ENCODE measurements around the gene MAN1A1. TPM values are rescaled to one million over a fixed set of nuclear protein-coding genes. Genes with fewer than 3 reads are reported as not detected.

Gene MAN1A1
- total RNA-seq, 1 donor from 2014 or later, result 78.0 TPM

- Histone ChIP-seq H3K9me3 (no peaks in the 10 kb centered on the region), H3K4me1 (no peaks in the 10 kb centered on the region), H3K36me3 (peaks cover 5% of the 10 kb centered on the region), H3K4me3 (no peak overlapping the region), H3K27me3 (ENCODE audit: low read depth) (no peaks in the 10 kb centered on the region), H3K27ac (no peak overlapping the region)
- no peak for DNase-seq
- TF ChIP-seq, protein P1, sequence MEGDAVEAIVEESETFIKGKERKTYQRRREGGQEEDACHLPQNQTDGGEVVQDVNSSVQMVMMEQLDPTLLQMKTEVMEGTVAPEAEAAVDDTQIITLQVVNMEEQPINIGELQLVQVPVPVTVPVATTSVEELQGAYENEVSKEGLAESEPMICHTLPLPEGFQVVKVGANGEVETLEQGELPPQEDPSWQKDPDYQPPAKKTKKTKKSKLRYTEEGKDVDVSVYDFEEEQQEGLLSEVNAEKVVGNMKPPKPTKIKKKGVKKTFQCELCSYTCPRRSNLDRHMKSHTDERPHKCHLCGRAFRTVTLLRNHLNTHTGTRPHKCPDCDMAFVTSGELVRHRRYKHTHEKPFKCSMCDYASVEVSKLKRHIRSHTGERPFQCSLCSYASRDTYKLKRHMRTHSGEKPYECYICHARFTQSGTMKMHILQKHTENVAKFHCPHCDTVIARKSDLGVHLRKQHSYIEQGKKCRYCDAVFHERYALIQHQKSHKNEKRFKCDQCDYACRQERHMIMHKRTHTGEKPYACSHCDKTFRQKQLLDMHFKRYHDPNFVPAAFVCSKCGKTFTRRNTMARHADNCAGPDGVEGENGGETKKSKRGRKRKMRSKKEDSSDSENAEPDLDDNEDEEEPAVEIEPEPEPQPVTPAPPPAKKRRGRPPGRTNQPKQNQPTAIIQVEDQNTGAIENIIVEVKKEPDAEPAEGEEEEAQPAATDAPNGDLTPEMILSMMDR (IDR thresholded peaks at IDR 0.05), result no peak
- intact Hi-C loops (cut with DNase I), result no loop called here
- ATAC-seq, result no peak
These were observed 141.4 kb downstream of the MAN1A1 start for GRCh38 chr6:119207971-119208725.

GRCh38 chr6:119207327-119207726, 142.2 kb downstream of the MAN1A1 start:
- H3K9me3 ChIP-seq, result no peaks in the 10 kb centered on the region
- ATAC-seq (no peak), DNase-seq (no peak)
- TF ChIP-seq, protein P1 (IDR thresholded peaks at IDR 0.05), result no peak
- H3K27ac ChIP-seq, result no peak overlapping the region
- no peak overlapping the region for H3K4me3 ChIP-seq
- intact Hi-C loops (cut with DNase I), result no loop called here
- H3K36me3 ChIP-seq, result peaks cover 11% of the 10 kb centered on the region
- no peaks in the 10 kb centered on the region for H3K27me3 ChIP-seq (ENCODE audit: low read depth)
- no peaks in the 10 kb centered on the region for H3K4me1 ChIP-seq

DNA sequence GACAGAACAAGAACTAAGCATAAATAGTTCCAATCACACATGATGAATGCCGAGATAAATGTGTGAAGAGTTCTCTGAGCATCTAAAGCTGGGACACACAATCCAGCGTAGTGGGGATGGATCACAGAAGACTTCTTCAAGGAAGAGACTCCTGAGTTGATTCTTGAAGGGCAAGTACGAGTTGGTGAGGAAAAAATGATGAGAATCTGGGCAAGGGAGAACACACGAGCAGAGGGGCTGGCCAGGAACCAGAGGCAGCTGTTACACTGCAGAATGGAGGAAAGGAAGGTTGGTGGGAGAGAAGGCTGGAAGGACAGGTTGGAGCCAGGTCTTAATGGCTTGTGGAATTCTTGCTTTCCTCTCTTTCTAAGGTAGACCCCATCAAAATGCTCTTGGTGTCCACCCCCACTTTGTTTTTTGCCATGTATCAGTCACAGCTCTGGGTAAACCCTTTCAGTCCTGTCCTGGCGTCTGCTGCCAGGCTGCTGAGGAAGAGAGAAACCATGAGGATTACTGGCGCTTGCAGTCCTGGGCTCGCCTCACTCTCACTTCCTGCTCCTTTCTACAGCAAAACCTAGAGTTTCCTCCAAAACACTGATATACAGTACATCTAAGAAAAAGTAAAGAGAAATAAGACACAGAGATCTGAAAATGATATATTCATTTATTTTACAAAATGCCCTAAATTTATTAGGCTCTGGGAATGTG, 143.5 kb downstream of the MAN1A1 start:
- no peaks in the 10 kb centered on the region for H3K4me1 ChIP-seq
- no peak for DNase-seq
- H3K4me3 ChIP-seq, result no peak overlapping the region
- TF ChIP-seq, protein P1 (IDR thresholded peaks at IDR 0.05), result no peak
- no peak for ATAC-seq
- H3K27me3 ChIP-seq (ENCODE audit: low read depth), result no peaks in the 10 kb centered on the region
- H3K9me3 ChIP-seq, result no peaks in the 10 kb centered on the region
- H3K27ac ChIP-seq, result no peak overlapping the region
- peaks cover 22% of the 10 kb centered on the region for H3K36me3 ChIP-seq
- intact Hi-C loops (cut with DNase I), result no loop called here

DNA sequence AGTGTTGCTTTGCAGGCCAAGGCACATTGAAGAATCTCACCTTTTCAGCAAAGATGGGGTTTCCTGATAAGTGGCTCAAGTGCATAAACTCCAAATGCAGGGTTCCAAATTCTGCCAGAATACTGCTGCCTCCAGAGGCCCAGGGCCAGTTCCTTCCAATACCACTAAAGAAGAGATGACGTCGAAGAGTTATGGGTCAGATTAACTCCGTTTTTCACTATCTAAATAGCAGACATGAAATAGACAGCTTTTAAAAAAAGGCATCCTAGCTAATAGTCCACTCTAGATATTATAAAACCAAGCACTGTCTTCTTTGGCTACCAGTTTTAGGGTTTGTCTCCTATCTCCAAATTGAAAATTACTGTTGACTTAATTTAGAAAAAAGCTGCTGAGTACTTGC, 144.8 kb downstream of the MAN1A1 start:
- no peak overlapping the region for H3K27ac ChIP-seq
- no peaks in the 10 kb centered on the region for H3K27me3 ChIP-seq (ENCODE audit: low read depth)
- H3K36me3 ChIP-seq, result peaks cover 32% of the 10 kb centered on the region
- ATAC-seq (no peak), DNase-seq (no peak)
- no peak overlapping the region for H3K4me3 ChIP-seq
- no peaks in the 10 kb centered on the region for H3K4me1 ChIP-seq
- intact Hi-C loops (cut with DNase I), result no loop called here
- no peaks in the 10 kb centered on the region for H3K9me3 ChIP-seq
- TF ChIP-seq, protein P1 (IDR thresholded peaks at IDR 0.05), result no peak

GRCh38 chr6:119201480-119201879, 148.1 kb downstream of the MAN1A1 start:
- intact Hi-C loops (cut with DNase I), result no loop called here

More at GRCh38 chr6:119201480-119201879, 148.1 kb downstream of the MAN1A1 start:
- H3K9me3 ChIP-seq, result no peaks in the 10 kb centered on the region
- H3K27me3 ChIP-seq (ENCODE audit: low read depth), result no peaks in the 10 kb centered on the region
- no peaks in the 10 kb centered on the region for H3K4me1 ChIP-seq
- no peak for ATAC-seq
- DNase-seq, result no peak
- no peak overlapping the region for H3K4me3 ChIP-seq
- H3K27ac ChIP-seq, result no peak overlapping the region
- TF ChIP-seq, protein P1 (IDR thresholded peaks at IDR 0.05), result no peak
- H3K36me3 ChIP-seq, result peaks cover 32% of the 10 kb centered on the region
